Progenitor cell of endocrine pancreas (in vitro differentiated cells): ENCODE results near the gene HS3ST2. TPM values are rescaled to one million over a fixed set of nuclear protein-coding genes. Genes with fewer than 3 reads are reported as not detected.

Experiments
- DNase-seq: peaks from one replicate; pipeline ENCODE4 v3.0.0; 2021; ENCODE audit warnings: low spot score; ENCODE audit not compliant: unreplicated experiment
- H3K27ac Mint-ChIP-seq: 2 replicates; pipeline ENCODE4 v1.8.0; 2021; ENCODE audit warnings: mild to moderate bottlenecking, moderate library complexity, mixed read lengths
- H3K27me3 Mint-ChIP-seq: 2 replicates; pipeline ENCODE4 v1.8.0; 2021; ENCODE audit warnings: mixed read lengths
- H3K36me3 Mint-ChIP-seq: 2 replicates; pipeline ENCODE4 v1.8.0; 2022; ENCODE audit warnings: mixed read lengths; ENCODE audit not compliant: insufficient read depth
- H3K4me1 Mint-ChIP-seq: 2 replicates; pipeline ENCODE4 v1.8.0; 2021; ENCODE audit warnings: low read depth, mixed read lengths
- H3K4me3 Mint-ChIP-seq: 2 replicates; pipeline ENCODE4 v1.8.0; 2021; ENCODE audit warnings: low read depth, mild to moderate bottlenecking, moderate library complexity, mixed read lengths
- H3K9me3 Mint-ChIP-seq: 2 replicates; pipeline ENCODE4 v1.8.0; 2021; ENCODE audit warnings: low read depth, mixed read lengths
- CTCF ChIP-seq: fragments of 200-600 bp; sonication (generic); IDR thresholded peaks from one replicate; pipeline ENCODE4 v1.5.0; 2021; ENCODE audit warnings: antibody characterized with exemption, mild to moderate bottlenecking; ENCODE audit not compliant: unreplicated experiment
- total RNA-seq: library from RNA; stranded (reverse); gene quantifications from 2 replicates; pipeline ENCODE4 v1.2.1, GENCODE V29; 2021

HS3ST2 gene
- total RNA-seq, 1 donor from 2014 or later, result not detected

- Mint-ChIP-seq H3K4me1 (no peaks in the 10 kb centered on the region), H3K9me3 (no peaks in the 10 kb centered on the region), H3K27me3 (peaks cover 14% of the 10 kb centered on the region), H3K36me3 (no peaks in the 10 kb centered on the region), H3K4me3 (no peak overlapping the region), H3K27ac (no peak overlapping the region)
- no peak for TF ChIP-seq CTCF
- DNase-seq, result no peak
Observed at GRCh38 chr16:22927306-22927705, 113.3 kb downstream of the HS3ST2 start.

GRCh38 chr16:22928882-22929435 lies 115.0 kb downstream of the HS3ST2 start:
- H3K4me1 Mint-ChIP-seq, result no peaks in the 10 kb centered on the region
- H3K36me3 Mint-ChIP-seq, result no peaks in the 10 kb centered on the region
- no peak overlapping the region for H3K4me3 Mint-ChIP-seq
- DNase-seq, result no peak
- H3K27ac Mint-ChIP-seq, result no peak overlapping the region
- H3K9me3 Mint-ChIP-seq, result no peaks in the 10 kb centered on the region
- H3K27me3 Mint-ChIP-seq, result peaks cover 27% of the 10 kb centered on the region
- TF ChIP-seq CTCF, result no peak

- Mint-ChIP-seq H3K27me3 (peaks cover 29% of the 10 kb centered on the region), H3K9me3 (no peaks in the 10 kb centered on the region), H3K4me3 (no peak overlapping the region), H3K27ac (no peak overlapping the region), H3K36me3 (no peaks in the 10 kb centered on the region), H3K4me1 (no peaks in the 10 kb centered on the region)
- no peak for DNase-seq
- TF ChIP-seq CTCF, result no peak
Observed at GRCh38 chr16:22929461-22929860, 115.5 kb downstream of the HS3ST2 start.

- DNase-seq, result no peak
- Mint-ChIP-seq H3K4me3 (no peak overlapping the region), H3K27ac (no peak overlapping the region), H3K27me3 (peaks cover 31% of the 10 kb centered on the region), H3K36me3 (no peaks in the 10 kb centered on the region), H3K9me3 (no peaks in the 10 kb centered on the region), H3K4me1 (no peaks in the 10 kb centered on the region)
- no peak for TF ChIP-seq CTCF
Observed at GRCh38 chr16:22932032-22932771, 118.2 kb downstream of the HS3ST2 start.

GRCh38 chr16:22933173-22933572 lies 119.2 kb downstream of the HS3ST2 start:
- Mint-ChIP-seq H3K27ac (no peak overlapping the region), H3K4me1 (no peaks in the 10 kb centered on the region), H3K4me3 (no peak overlapping the region), H3K27me3 (peaks cover 31% of the 10 kb centered on the region), H3K9me3 (no peaks in the 10 kb centered on the region), H3K36me3 (no peaks in the 10 kb centered on the region)
- no peak for TF ChIP-seq CTCF
- no peak for DNase-seq
